Measurements from ENCODE around the gene TFCP2.

- no peak for TF ChIP-seq CTCF (IDR thresholded peaks at IDR 0.05; ENCODE audit: low read length)
- no peak for TF ChIP-seq EZH2 (IDR thresholded peaks at IDR 0.05; ENCODE audit: borderline replicate concordance, low read length)
Observed at GRCh38 chr12:51124504-51124903, 48.4 kb downstream of the TFCP2 start.

All from OCI-LY1 (cell line).